Measurements from ENCODE around the gene PPP1R14D.

- TF ChIP-seq POLR2AphosphoS5 (IDR thresholded peaks at IDR 0.05; ENCODE audit: low read depth, low read length), result no peak
- no peak for TF ChIP-seq POLR2A (IDR thresholded peaks at IDR 0.05; ENCODE audit: low read depth, low read length)
These were observed 42.7 kb downstream of the PPP1R14D start for GRCh38 chr15:40785814-40786213.

Data from GM12892 (cell line).